ENCODE results near the gene CFL1.

DNA sequence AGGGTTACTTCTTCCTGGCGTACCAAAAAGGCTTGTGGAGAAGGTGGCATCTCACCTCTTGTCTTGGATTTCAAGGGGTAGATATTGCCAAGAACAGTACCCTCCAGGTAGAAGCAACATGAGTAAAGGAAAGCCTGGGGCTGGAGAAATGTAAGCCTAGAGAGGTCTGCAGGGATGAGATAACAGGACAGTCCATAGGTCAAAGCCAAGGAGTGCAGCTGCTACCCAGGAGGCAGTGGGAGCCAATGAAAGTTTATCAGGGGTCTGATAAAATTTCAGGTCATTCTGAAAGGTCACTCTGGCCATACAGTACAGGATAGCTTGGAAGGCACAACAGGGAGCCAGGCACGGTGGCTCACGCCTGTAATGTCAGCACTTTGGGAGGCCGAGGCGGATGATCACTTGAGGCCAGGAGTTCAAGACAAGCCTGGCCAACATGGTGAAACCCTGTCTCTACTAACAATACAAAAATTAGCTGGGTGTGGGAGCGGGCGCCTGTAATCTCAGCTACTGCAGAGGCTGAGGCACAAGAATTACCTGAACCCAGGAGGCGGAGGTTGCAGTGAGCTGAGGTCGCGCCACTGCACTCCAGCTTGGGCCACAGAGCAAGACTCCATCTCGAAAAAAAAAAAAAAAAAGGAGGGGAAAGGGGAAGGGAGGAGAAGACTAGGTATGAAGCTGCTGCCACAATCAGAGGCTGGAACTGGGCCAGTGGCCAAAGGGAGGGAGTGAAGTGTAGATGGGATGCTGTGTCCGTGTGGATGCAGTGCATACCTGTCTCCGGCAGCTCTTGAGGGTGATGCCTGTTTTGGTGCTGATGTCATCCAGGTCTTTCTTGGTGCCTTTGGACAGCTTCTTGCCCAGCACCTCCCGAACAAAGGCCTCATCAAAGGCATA, 29.1 kb upstream of the CFL1 start:
- TF ChIP-seq TAF1 (IDR thresholded peaks at IDR 0.05; ENCODE audit: borderline replicate concordance, insufficient read depth, low read length) (no peak), POLR2AphosphoS5 (IDR thresholded peaks at IDR 0.05; ENCODE audit: low read depth, low read length) (no peak), REST (IDR thresholded peaks at IDR 0.05; ENCODE audit: insufficient read depth in 1 of 2, low read depth in 2 of 2, low read length in 2 of 2) (no peak)

Data from PFSK-1 (cell line).